ENCODE data around the gene AP3D1.

- TF ChIP-seq, protein P1, sequence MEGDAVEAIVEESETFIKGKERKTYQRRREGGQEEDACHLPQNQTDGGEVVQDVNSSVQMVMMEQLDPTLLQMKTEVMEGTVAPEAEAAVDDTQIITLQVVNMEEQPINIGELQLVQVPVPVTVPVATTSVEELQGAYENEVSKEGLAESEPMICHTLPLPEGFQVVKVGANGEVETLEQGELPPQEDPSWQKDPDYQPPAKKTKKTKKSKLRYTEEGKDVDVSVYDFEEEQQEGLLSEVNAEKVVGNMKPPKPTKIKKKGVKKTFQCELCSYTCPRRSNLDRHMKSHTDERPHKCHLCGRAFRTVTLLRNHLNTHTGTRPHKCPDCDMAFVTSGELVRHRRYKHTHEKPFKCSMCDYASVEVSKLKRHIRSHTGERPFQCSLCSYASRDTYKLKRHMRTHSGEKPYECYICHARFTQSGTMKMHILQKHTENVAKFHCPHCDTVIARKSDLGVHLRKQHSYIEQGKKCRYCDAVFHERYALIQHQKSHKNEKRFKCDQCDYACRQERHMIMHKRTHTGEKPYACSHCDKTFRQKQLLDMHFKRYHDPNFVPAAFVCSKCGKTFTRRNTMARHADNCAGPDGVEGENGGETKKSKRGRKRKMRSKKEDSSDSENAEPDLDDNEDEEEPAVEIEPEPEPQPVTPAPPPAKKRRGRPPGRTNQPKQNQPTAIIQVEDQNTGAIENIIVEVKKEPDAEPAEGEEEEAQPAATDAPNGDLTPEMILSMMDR (IDR thresholded peaks at IDR 0.05 in 4 of 5, conservative IDR thresholded peaks at IDR 0.05 in 1 of 5), result no peak
- TF ChIP-seq POLR2A (IDR thresholded peaks at IDR 0.05), result no peak
Measured at GRCh38 chr19:2199861-2200623, 48.7 kb upstream of the AP3D1 start.
